HG02759 (cell line): ENCODE results near the gene PTF1A.
A peak's percentile ranks its signal among the peaks of the same experiment; 100 is the strongest.

Experiments used
- ATAC-seq: cut with Tn5 transposase; IDR thresholded peaks from one replicate; pipeline ENCODE4 v1.9.1; 2021; ENCODE audit warnings: mild to moderate bottlenecking, moderate library complexity; ENCODE audit not compliant: unreplicated experiment

Gene PTF1A, protein sequence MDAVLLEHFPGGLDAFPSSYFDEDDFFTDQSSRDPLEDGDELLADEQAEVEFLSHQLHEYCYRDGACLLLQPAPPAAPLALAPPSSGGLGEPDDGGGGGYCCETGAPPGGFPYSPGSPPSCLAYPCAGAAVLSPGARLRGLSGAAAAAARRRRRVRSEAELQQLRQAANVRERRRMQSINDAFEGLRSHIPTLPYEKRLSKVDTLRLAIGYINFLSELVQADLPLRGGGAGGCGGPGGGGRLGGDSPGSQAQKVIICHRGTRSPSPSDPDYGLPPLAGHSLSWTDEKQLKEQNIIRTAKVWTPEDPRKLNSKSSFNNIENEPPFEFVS

DNA sequence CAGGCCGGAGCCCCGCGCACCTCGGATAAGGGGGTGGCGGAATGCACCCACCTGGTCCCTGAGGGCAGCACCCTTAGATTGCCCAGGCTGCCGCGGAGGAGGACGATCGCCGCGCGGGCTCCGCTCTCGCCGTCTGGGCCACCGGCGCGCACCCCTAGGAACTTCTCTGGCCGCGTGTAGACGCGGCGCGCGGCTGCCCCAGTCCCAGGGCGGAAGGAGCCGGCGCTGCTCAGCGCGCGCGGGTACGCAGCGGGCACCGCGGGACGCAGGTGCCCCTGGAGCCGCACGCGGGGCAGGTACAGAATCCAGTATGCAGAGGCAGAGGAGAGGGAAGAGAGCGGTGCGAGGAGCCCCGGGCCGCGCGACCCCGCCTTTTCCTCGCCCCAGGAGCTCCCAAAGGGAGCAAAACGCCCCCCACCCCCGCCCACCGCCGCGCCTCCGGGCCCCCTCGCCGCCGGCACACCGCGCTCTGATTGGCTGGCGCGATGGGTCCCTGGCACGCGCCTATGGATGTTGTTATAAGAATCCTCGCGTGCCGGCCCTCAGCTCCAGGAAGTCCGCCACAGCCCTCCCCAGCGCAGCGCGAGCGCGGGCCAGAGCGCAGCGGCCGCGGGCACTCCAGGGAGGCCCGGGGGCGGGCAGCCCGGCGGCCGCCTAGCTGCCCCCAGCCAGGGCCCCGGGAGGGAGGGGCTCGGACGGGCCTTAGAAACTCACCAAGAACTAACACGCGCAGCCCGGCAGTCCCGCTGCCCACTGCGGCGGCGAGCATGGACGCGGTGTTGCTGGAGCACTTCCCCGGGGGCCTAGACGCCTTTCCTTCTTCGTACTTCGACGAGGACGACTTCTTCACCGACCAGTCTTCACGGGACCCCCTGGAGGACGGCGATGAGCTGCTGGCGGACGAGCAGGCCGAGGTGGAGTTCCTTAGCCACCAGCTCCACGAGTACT, at the start of gene PTF1A:
Gene PTF1A (plus strand): TSS at position 549 of the 948 bp plus-strand sequence. CDS start 219 bp downstream, at position 768.
- no peak for ATAC-seq

DNA sequence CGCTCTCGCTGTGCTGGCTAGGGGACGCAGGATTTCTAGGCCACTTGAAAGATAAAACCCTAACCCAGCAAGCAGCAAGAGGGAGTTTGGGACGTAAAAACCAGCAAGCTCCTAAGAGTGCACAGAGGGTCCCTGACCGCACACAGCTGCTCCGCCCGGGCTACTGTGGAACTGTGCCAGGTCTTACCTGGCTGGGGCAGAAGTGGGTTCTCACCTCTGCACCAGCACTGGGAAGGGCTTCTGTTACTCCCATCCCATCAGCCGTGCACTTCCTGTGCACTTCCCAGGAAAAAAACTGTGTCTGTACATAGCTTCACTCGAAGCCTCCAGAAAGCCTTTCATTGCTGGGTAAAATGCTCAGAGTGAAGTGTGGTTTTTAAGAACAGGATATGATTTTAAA, 45.9 kb upstream of the PTF1A start:
- ATAC-seq, result no peak

DNA sequence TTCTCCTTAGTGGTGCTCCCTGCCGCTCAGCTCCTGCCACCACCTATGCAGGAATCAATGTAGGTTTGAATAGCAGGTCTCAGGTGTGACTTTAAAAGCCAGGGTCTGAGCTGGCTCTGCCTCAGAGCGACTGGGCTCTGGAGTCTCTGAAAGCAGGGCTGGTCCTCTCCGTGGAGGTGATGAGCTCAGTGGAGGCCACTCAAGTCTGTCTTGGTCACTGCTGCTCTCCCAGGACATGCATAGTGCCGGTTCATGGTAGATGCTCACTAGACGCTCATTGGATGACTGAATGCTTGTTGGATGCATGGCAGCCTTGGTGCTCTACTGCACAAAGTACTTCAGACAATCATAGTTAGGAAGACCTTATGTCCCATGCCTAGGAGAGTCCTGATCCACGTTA, 45.1 kb upstream of the PTF1A start:
- no peak for ATAC-seq

GRCh38 chr10:23148214-23148613, 43.9 kb upstream of the PTF1A start:
- no peak for ATAC-seq

DNA sequence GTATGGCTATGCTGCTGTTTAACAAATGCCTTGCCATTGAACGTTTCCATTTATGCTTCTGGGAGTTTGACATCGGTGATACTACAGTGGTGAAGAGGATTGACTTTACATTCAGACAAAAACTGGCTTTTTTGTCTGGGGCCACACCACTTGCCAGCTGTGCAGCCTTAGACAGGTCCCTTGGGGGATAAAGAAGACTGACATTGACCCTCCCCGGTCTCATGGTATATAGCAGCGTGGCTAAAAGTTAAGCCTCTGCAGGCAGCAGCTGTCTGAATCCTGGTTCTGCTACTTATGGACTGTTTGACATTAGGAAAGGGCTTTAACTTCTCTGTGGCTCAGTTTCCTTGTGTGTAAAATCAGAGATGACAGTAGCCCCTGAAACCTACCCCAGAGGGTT, 42.0 kb upstream of the PTF1A start:
- no peak for ATAC-seq

DNA sequence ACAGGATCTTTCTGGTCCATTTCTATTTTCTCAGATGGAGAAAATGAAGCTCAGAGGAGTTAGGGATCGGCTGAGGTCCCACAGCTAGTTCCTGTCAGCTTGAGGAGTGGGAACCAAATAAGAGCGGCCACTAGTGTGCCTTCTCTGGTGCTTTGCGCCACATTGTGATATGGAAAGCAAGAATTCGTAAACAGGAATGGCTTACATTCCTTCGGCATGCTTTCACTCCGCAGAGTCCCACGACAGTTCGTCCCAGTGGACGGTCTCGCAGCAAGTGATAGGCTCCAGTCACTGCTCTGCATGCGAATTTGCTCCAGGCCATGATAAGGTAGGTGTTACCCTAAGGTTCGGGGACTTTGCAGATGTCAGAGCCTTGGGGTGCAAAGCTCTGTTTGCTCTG, 41.5 kb upstream of the PTF1A start:
- no peak for ATAC-seq

GRCh38 chr10:23151071-23151470, 41.0 kb upstream of the PTF1A start:
- no peak for ATAC-seq

- no peak for ATAC-seq
Observed at GRCh38 chr10:23155169-23155568, 36.9 kb upstream of the PTF1A start.

GRCh38 chr10:23156447-23157150, 35.5 kb upstream of the PTF1A start:
- no peak for ATAC-seq

DNA sequence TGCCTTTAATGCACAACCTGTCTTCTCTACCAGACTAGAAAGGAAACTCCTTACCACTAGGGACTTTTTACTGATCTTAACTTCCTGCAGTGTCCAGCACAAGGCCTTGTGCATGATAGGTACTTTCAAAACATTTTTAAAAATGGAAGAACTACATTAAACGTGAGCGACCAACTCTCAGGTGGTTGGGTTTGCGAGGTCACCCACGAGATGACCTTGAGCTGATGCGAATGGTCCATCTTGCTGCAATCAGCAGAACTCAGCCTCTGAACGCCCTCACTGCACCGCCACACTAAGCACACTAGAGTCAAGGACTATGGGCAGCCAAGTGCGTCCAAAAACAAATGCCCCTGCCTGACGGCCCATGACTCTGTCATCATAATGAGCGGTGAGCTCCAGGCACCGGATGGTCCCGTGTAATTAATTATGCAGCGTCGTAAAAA, 34.9 kb upstream of the PTF1A start:
- ATAC-seq, result peak; percentile 60

DNA sequence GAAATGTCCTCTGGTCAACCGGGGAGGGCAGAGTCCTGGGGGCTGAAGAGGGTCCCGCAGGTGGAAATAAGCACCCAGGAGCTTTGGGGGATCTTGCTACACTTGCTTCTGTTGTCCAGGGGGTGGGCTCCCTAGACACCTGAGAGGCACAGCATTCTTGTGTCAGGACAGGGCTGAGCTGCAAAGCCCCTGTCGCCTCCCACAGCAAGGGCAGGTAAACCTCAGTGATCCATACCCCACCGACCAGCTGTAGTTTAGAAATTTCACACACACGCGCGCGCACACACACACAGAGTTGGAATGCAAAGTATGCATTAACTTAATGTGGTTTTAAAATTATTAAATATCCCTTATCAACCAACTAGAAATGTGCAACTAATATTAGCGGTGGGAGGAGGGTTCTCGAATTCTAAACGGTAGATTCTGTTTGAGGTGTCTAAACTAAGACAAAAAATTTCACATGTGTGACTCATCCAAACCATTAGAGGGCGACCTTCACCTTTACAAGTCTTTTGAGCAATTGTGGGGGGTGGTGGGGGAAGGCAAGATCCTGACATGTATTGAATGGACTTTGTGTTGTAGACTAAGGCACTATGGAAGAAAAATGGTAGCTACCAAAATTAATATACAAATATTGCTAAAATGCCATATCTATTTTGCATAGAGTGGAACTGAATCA, 34.3 kb upstream of the PTF1A start:
- ATAC-seq, result peak; percentile 67

DNA sequence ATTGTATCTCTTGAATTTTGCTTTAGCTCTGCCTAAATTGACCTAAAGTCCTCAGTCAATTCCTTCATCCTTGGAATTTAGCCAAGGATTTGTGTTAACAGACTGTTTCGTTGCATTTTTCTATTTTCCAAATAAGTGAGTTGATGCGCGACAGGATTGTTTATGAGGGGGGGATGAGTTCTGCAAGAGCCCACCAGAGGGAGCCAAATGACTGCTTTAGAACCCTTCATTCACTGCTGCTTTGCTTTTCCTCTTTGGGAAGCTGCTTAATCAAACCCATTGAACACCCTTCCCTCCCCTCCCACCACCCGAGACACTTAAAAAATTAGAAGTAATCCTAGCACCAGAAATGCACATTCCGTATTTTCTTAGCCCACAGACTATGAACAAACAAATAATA, 33.7 kb upstream of the PTF1A start:
- peak; percentile 66 for ATAC-seq

- no peak for ATAC-seq
Observed at GRCh38 chr10:23171232-23171876, 20.8 kb upstream of the PTF1A start.

GRCh38 chr10:23172429-23173213, 19.5 kb upstream of the PTF1A start:
- no peak for ATAC-seq

DNA sequence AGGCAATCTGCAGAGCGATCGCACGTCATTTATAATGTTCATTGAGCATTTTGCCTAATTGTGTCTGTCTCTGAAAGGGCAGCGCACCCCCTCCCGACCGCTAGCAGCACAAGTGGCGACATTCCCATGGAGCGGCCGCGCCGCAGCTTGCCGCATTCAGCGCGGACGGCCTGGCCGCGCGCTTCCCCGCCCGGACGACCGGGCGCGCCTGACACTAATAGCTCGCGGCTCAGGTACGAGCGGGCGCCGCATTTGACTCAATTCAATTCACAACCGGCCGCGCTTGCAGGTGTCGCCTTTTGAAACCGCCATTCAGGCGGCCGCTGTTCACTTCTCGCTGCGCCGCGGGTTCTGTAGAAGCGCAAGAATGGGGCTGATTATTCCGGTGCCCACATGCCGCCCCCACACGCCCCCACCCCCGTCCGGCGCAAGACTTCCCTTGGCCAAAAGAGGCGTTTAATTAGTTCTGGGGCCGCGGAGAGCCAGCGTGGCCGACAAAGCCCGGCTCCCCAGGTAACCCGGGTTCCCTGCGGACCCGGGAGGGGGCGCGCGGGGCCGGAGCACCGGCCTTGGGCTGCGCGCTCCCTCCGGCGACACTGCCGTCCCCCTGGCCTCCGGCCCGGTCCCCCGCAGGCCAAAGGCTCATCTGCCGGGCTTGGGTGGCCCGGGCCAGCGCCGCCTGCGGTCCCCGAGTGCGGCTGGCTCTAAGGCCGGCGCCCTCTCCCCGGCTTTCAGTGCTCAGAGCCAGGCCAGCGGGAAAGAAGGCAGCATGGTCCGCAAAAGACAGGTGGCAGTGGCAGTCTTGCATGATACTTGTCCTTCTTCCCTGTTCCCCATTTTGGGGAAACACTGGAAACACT, 18.7 kb upstream of the PTF1A start:
- ATAC-seq, result no peak

DNA sequence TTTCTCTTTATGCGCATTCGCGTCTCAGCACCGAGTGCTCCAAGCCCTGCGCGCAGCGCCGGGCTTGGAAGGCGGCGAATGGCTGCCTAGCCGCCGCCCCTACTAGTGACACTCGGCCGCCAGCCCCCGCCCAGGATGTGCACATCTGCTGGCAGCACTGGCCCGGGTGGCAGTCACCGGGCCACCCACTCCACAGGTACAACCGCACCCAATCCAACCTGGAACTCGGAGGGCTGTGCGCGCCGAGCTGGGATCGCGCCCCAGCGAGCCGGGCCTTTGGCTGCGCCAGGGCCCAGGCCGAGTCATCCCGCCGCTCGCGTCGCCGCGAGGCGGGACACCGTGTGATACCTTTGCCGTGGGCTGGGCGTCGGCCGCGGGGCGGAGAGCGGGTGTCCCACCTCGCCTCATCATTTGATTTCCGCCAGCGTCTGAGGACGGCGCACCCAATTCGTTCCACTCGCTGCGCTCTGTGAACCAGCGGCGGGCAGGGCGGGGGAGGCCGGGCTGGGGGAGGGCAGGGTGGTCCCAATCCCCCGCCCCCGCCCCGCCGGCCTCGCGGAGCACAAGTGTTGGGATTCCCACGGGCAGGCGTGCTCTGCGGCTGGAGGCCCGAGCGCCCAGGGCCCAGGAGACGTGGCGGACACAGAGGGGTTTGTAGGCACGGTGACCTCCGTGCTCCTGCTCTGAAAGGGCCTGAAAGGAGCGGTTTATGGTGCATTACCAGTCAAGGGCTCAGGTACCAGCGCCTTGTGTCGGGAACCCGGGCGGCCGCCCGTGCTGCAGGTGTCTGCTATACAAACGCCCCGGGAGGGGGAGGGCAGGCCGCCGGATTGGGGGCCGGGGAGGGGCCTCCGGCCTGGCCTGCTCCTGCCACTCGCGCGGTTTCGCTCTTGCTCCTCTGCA, 17.8 kb upstream of the PTF1A start:
- no peak for ATAC-seq

- ATAC-seq, result no peak
Observed at GRCh38 chr10:23174977-23175512, 17.1 kb upstream of the PTF1A start.
